Measurements from ENCODE around the gene OR2Y1. TPM values are rescaled to one million over a fixed set of nuclear protein-coding genes. Genes with fewer than 3 reads are reported as not detected.

OR2Y1 gene
- polyA plus RNA-seq, 1 donor from 2014 or later, result not detected

GRCh38 chr5:180696116-180696515 is 43.7 kb downstream of the OR2Y1 start:
- no peaks in the 10 kb centered on the region for H3F3A ChIP-seq (ENCODE audit: insufficient read depth, low read length, poor library complexity, severe bottlenecking)
- H3K4me3 ChIP-seq (ENCODE audit: low read length), result no peak overlapping the region
- no peak overlapping the region for H3K9ac ChIP-seq (ENCODE audit: low read length)
- H4K20me1 ChIP-seq (ENCODE audit: insufficient read depth), result no peaks in the 10 kb centered on the region
- H3K27ac ChIP-seq (ENCODE audit: low read length), result no peak overlapping the region
- H3K36me3 ChIP-seq (ENCODE audit: insufficient read depth, low read length), result no peaks in the 10 kb centered on the region
- peaks cover 4% of the 10 kb centered on the region for H3K9me3 ChIP-seq (ENCODE audit: low read length)
- H3K27me3 ChIP-seq (ENCODE audit: insufficient read depth, low read depth, low read length), result no peaks in the 10 kb centered on the region
- no peaks in the 10 kb centered on the region for H3K9me2 ChIP-seq (ENCODE audit: insufficient read depth, low read length)
- H3K79me2 ChIP-seq (replicated peaks; ENCODE audit: insufficient read depth, low read length), result no peaks in the 10 kb centered on the region
- TF ChIP-seq RAD21 (conservative IDR thresholded peaks at IDR 0.05) (no peak), SMC3 (conservative IDR thresholded peaks at IDR 0.05; ENCODE audit: poor library complexity) (no peak), EZH2 (IDR thresholded peaks at IDR 0.05; ENCODE audit: borderline replicate concordance, insufficient read depth, low read length, poor library complexity, severe bottlenecking) (no peak), EP300 (conservative IDR thresholded peaks at IDR 0.05; ENCODE audit: poor library complexity, severe bottlenecking) (no peak), REST (IDR thresholded peaks at IDR 0.05; ENCODE audit: borderline replicate concordance) (no peak), TAF1 (IDR thresholded peaks at IDR 0.05; ENCODE audit: low read depth) (no peak), POLR2AphosphoS5 (IDR thresholded peaks at IDR 0.05) (no peak), MXI1 (conservative IDR thresholded peaks at IDR 0.05; ENCODE audit: poor library complexity, severe bottlenecking) (no peak), CTCF (IDR thresholded peaks at IDR 0.05; ENCODE audit: poor library complexity, severe bottlenecking) (no peak)
- H2AFZ ChIP-seq (ENCODE audit: low read depth, low read length), result no peak overlapping the region
- H3K4me2 ChIP-seq (ENCODE audit: low read length), result no peak overlapping the region

GRCh38 chr5:180692429-180692828 is 47.4 kb downstream of the OR2Y1 start:
- Histone ChIP-seq H4K20me1 (ENCODE audit: insufficient read depth) (no peaks in the 10 kb centered on the region), H3K79me2 (replicated peaks; ENCODE audit: insufficient read depth, low read length) (no peaks in the 10 kb centered on the region), H3F3A (ENCODE audit: insufficient read depth, low read length, poor library complexity, severe bottlenecking) (no peaks in the 10 kb centered on the region), H3K27me3 (ENCODE audit: insufficient read depth, low read depth, low read length) (no peaks in the 10 kb centered on the region), H3K4me3 (ENCODE audit: low read length) (no peak overlapping the region), H3K9me2 (ENCODE audit: insufficient read depth, low read length) (no peaks in the 10 kb centered on the region), H3K9ac (ENCODE audit: low read length) (no peak overlapping the region), H2AFZ (ENCODE audit: low read depth, low read length) (no peak overlapping the region), H3K9me3 (ENCODE audit: low read length) (peaks cover 4% of the 10 kb centered on the region), H3K4me2 (ENCODE audit: low read length) (no peak overlapping the region), H3K36me3 (ENCODE audit: insufficient read depth, low read length) (no peaks in the 10 kb centered on the region), H3K27ac (ENCODE audit: low read length) (no peak overlapping the region)
- TF ChIP-seq POLR2AphosphoS5 (IDR thresholded peaks at IDR 0.05), result no peak
- no peak for TF ChIP-seq MXI1 (conservative IDR thresholded peaks at IDR 0.05; ENCODE audit: poor library complexity, severe bottlenecking)
- no peak for TF ChIP-seq REST (IDR thresholded peaks at IDR 0.05; ENCODE audit: borderline replicate concordance)
- TF ChIP-seq EZH2 (IDR thresholded peaks at IDR 0.05; ENCODE audit: borderline replicate concordance, insufficient read depth, low read length, poor library complexity, severe bottlenecking), result no peak
- TF ChIP-seq EP300 (conservative IDR thresholded peaks at IDR 0.05; ENCODE audit: poor library complexity, severe bottlenecking), result no peak
- no peak for TF ChIP-seq CTCF (IDR thresholded peaks at IDR 0.05; ENCODE audit: poor library complexity, severe bottlenecking)
- TF ChIP-seq RAD21 (conservative IDR thresholded peaks at IDR 0.05), result no peak
- no peak for TF ChIP-seq SMC3 (conservative IDR thresholded peaks at IDR 0.05; ENCODE audit: poor library complexity)
- TF ChIP-seq TAF1 (IDR thresholded peaks at IDR 0.05; ENCODE audit: low read depth), result no peak

All from neural cell (in vitro differentiated cells).